A673 (cell line): Measurements from ENCODE around the gene SRSF4. TPM values are rescaled to one million over a fixed set of nuclear protein-coding genes. Genes with fewer than 3 reads are reported as not detected.

Experiments
- BruUV-seq: library from RNA; stranded (reverse); fragments of 400-500 nt; replicated peaks from 2 replicates; lab custom pipeline; 2021; lab: Mats Ljungman, UMichigan
- CTCF ChIA-PET: fragments of 300-600 bp; sonication (Branson Sonifier 250); formaldehyde crosslinking; loops from one replicate; lab custom pipeline; 2022; ENCODE audit warnings: antibody characterized with exemption; lab: Charles Lee
- POLR2A ChIA-PET: fragments of 300-600 bp; sonication (Branson Sonifier 250); formaldehyde crosslinking; loops from one replicate; lab custom pipeline; 2022; ENCODE audit warnings: antibody characterized with exemption; ENCODE audit not compliant: low non-redundant PET; lab: Charles Lee
- DNase-seq: peaks from one replicate; pipeline ENCODE4 v3.0.0-alpha.2; 2015; ENCODE audit warnings: low spot score
- H3K27ac ChIP-seq: fragments of 200-600 bp; sonication (generic); 2 replicates; pipeline ENCODE4 v1.5.1; 2016; ENCODE audit warnings: mixed run types, low read depth, mild to moderate bottlenecking, mixed read lengths, antibody characterized with exemption, low read length; ENCODE audit not compliant: poor library complexity, severe bottlenecking
- H3K27me3 ChIP-seq: fragments of 200-600 bp; sonication (generic); replicated peaks from 2 replicates; pipeline ENCODE4 v1.6.1; 2017; ENCODE audit warnings: mixed run types, low read depth, mild to moderate bottlenecking, mixed read lengths, antibody characterized with exemption, low read length; ENCODE audit not compliant: insufficient read depth, poor library complexity
- H3K36me3 ChIP-seq: fragments of 200-600 bp; sonication (generic); 2 replicates; pipeline ENCODE4 v1.6.1; 2016; ENCODE audit warnings: mixed run types, mild to moderate bottlenecking, mixed read lengths, antibody characterized with exemption, low read length; ENCODE audit not compliant: insufficient read depth, poor library complexity, severe bottlenecking
- H3K4me1 ChIP-seq: fragments of 200-600 bp; sonication (generic); 2 replicates; pipeline ENCODE4 v1.6.1; 2017; ENCODE audit warnings: mixed run types, mild to moderate bottlenecking, mixed read lengths, antibody characterized with exemption, low read length; ENCODE audit not compliant: insufficient read depth, poor library complexity, severe bottlenecking
- H3K4me3 ChIP-seq: fragments of 200-600 bp; sonication (generic); 2 replicates; pipeline ENCODE4 v1.5.1; 2016; ENCODE audit warnings: low read depth, mixed run types, mild to moderate bottlenecking, mixed read lengths, low read length; ENCODE audit not compliant: poor library complexity, severe bottlenecking
- H3K9me3 ChIP-seq: fragments of 200-600 bp; sonication (generic); 2 replicates; pipeline ENCODE4 v1.6.1; 2016; ENCODE audit warnings: mixed run types, low read depth, mild to moderate bottlenecking, mixed read lengths, antibody characterized with exemption, low read length; ENCODE audit not compliant: poor library complexity, severe bottlenecking
- CTCF ChIP-seq: fragments of 300-800, 200-600 bp; sonication (generic); conservative IDR thresholded peaks from 2 replicates; pipeline ENCODE4 v1.5.1; 2017; ENCODE audit warnings: low read depth, mild to moderate bottlenecking, antibody characterized with exemption, low read length, moderate library complexity, mixed read lengths
- EZH2 ChIP-seq: fragments of 200-600 bp; sonication (generic); IDR thresholded peaks from 2 replicates; pipeline ENCODE4 v1.6.1; 2017; ENCODE audit warnings: borderline replicate concordance, low read depth, mild to moderate bottlenecking, mixed read lengths, antibody characterized with exemption, low read length; ENCODE audit not compliant: poor library complexity, severe bottlenecking
- intact Hi-C: fragments of 100-400 bp; cut with micrococcal nuclease; formaldehyde crosslinking; loops from one replicate; pipeline ENCODE4 v1.10.0; 2022; ENCODE audit not compliant: unreplicated experiment
- total RNA-seq: library from RNA; stranded (reverse); gene quantifications from 2 replicates; pipeline ENCODE4 v1.2.3, GENCODE V29; 2021

The SRSF4 gene
- total RNA-seq, 1 experiment from 2014 or later, result 116 TPM

GRCh38 chr1:29186707-29187106 is 5.0 kb upstream of the SRSF4 start:
- H3K27me3 ChIP-seq, result no peaks in the 10 kb centered on the region
- DNase-seq, result no peak
- no peak overlapping the region for H3K27ac ChIP-seq
- no peaks in the 10 kb centered on the region for H3K9me3 ChIP-seq
- H3K4me1 ChIP-seq, result peaks cover 7% of the 10 kb centered on the region
- TF ChIP-seq CTCF, result no peak
- TF ChIP-seq EZH2, result no peak
- H3K4me3 ChIP-seq, result no peak overlapping the region
- POLR2A ChIA-PET, result interaction anchor here (0.7 kb wide), 1 partner anchor 211 kb away, joined by 3 read pairs; no protein-coding TSS in a partner anchor
- no TSS peak for BruUV-seq
- CTCF ChIA-PET, result no interaction called here
- no peaks in the 10 kb centered on the region for H3K36me3 ChIP-seq
- intact Hi-C loops, result no loop called here

- H3K36me3 ChIP-seq, result no peaks in the 10 kb centered on the region
- DNase-seq, result no peak
- peaks cover 7% of the 10 kb centered on the region for H3K4me1 ChIP-seq
- H3K27me3 ChIP-seq, result no peaks in the 10 kb centered on the region
- ChIA-PET CTCF (no interaction called here), POLR2A (interaction anchor here (0.8 kb wide), 1 partner anchor 52 kb away, joined by 3 read pairs; no protein-coding TSS in a partner anchor)
- no peaks in the 10 kb centered on the region for H3K9me3 ChIP-seq
- intact Hi-C loops, result no loop called here
- H3K27ac ChIP-seq, result no peak overlapping the region
- no peak overlapping the region for H3K4me3 ChIP-seq
- TF ChIP-seq CTCF, result no peak
- no peak for TF ChIP-seq EZH2
- no TSS peak for BruUV-seq
These were observed 4.6 kb upstream of the SRSF4 start for GRCh38 chr1:29186252-29186651.

- Histone ChIP-seq H3K27ac (no peak overlapping the region), H3K27me3 (no peaks in the 10 kb centered on the region), H3K4me3 (no peak overlapping the region), H3K36me3 (peaks cover 9% of the 10 kb centered on the region), H3K4me1 (peaks cover 24% of the 10 kb centered on the region), H3K9me3 (no peaks in the 10 kb centered on the region)
- no TSS peak for BruUV-seq
- DNase-seq, result no peak
- ChIA-PET POLR2A (interaction anchor here (0.5 to 1.0 kb wide), 2 partner anchors 12 to 148 kb away, joined by 3 to 8 read pairs; no protein-coding TSS in a partner anchor), CTCF (no interaction called here)
- intact Hi-C loops, result no loop called here
- TF ChIP-seq CTCF (no peak), EZH2 (no peak)
These were observed 1.6 kb upstream of the SRSF4 start for GRCh38 chr1:29183287-29183686.
